H9 (cell line): ENCODE data around the gene KRT35. TPM values are rescaled to one million over a fixed set of nuclear protein-coding genes. Genes with fewer than 3 reads are reported as not detected.

Source experiments
- DNase-seq: peaks from one replicate; pipeline ENCODE4 v3.0.0-alpha.2; 2017
- H2AFZ ChIP-seq: one replicate; pipeline ENCODE4 v1.6.1; 2013; ENCODE audit warnings: mild to moderate bottlenecking, low read length, control low read depth, moderate library complexity
- H2AK5ac ChIP-seq: 2 replicates; pipeline ENCODE4 v1.6.1; 2013; ENCODE audit warnings: low read length, control low read depth, mixed read lengths; ENCODE audit not compliant: insufficient read length
- H2BK120ac ChIP-seq: one replicate; pipeline ENCODE4 v1.6.1; 2013; ENCODE audit warnings: low read depth, mild to moderate bottlenecking, low read length, control low read depth, inconsistent platforms; ENCODE audit not compliant: poor library complexity, severe bottlenecking
- H2BK12ac ChIP-seq: 2 replicates; pipeline ENCODE4 v1.6.1; 2013; ENCODE audit warnings: low read length, control low read depth, mixed read lengths, low read depth; ENCODE audit not compliant: insufficient read length
- H2BK15ac ChIP-seq: 2 replicates; pipeline ENCODE4 v1.6.1; 2013; ENCODE audit warnings: low read depth, low read length, control low read depth
- H2BK20ac ChIP-seq: one replicate; pipeline ENCODE4 v1.6.1; 2013; ENCODE audit warnings: low read depth, mild to moderate bottlenecking, low read length, control low read depth, inconsistent platforms; ENCODE audit not compliant: poor library complexity, severe bottlenecking
- H2BK5ac ChIP-seq: 2 replicates; pipeline ENCODE4 v1.6.1; 2013; ENCODE audit warnings: low read length, control low read depth, mixed read lengths; ENCODE audit not compliant: insufficient read length
- H3K14ac ChIP-seq: 2 replicates; pipeline ENCODE4 v1.6.1; 2013; ENCODE audit warnings: low read length, control low read depth; ENCODE audit not compliant: insufficient read depth
- H3K18ac ChIP-seq: 2 replicates; pipeline ENCODE4 v1.6.1; 2013; ENCODE audit warnings: low read depth, mild to moderate bottlenecking, mixed read lengths, low read length, control low read depth; ENCODE audit not compliant: insufficient read length
- H3K23ac ChIP-seq: 2 replicates; pipeline ENCODE4 v1.6.1; 2013; ENCODE audit warnings: low read length, control low read depth, mixed read lengths, low read depth; ENCODE audit not compliant: insufficient read length
- H3K23me2 ChIP-seq: 2 replicates; pipeline ENCODE4 v1.6.1; 2013; ENCODE audit warnings: low read depth, mild to moderate bottlenecking, mixed read lengths, low read length, control low read depth; ENCODE audit not compliant: insufficient read length, poor library complexity, severe bottlenecking
- H3K27ac ChIP-seq: 2 replicates; pipeline ENCODE4 v1.5.1; 2013; ENCODE audit warnings: low read length, control low read depth, mixed read lengths, low read depth; ENCODE audit not compliant: insufficient read length
- H3K27me3 ChIP-seq: 2 replicates; pipeline ENCODE4 v1.6.1; 2013; ENCODE audit warnings: low read length, control low read depth, inconsistent platforms; ENCODE audit not compliant: insufficient read depth
- H3K4ac ChIP-seq: 2 replicates; pipeline ENCODE4 v1.6.1; 2013; ENCODE audit warnings: low read depth, mild to moderate bottlenecking, control low read depth, inconsistent platforms, low read length, moderate library complexity
- H3K4me1 ChIP-seq: 2 replicates; pipeline ENCODE4 v1.6.1; 2013; ENCODE audit warnings: low read length, control low read depth, inconsistent platforms; ENCODE audit not compliant: insufficient read depth
- H3K4me2 ChIP-seq: 2 replicates; pipeline ENCODE4 v1.6.1; 2013; ENCODE audit warnings: low read length, control low read depth, mixed read lengths; ENCODE audit not compliant: insufficient read length, insufficient read depth
- H3K56ac ChIP-seq: 2 replicates; pipeline ENCODE4 v1.6.1; 2013; ENCODE audit warnings: low read depth, mild to moderate bottlenecking, mixed read lengths, low read length, control low read depth; ENCODE audit not compliant: insufficient read length
- H3K79me1 ChIP-seq: 2 replicates; pipeline ENCODE4 v1.6.1; 2013; ENCODE audit warnings: low read depth, mild to moderate bottlenecking, moderate library complexity, low read length, control low read depth, inconsistent platforms; ENCODE audit not compliant: insufficient read depth, poor library complexity, severe bottlenecking
- H3K79me2 ChIP-seq: 2 replicates; pipeline ENCODE4 v1.6.1; 2013; ENCODE audit warnings: low read length, control low read depth, inconsistent platforms; ENCODE audit not compliant: insufficient read depth
- H3K9ac ChIP-seq: 2 replicates; pipeline ENCODE4 v1.6.1; 2013; ENCODE audit warnings: low read length, control low read depth, mixed read lengths; ENCODE audit not compliant: insufficient read length; ENCODE audit errors: extremely low read depth
- H3K9me3 ChIP-seq: one replicate; pipeline ENCODE4 v1.6.1; 2013; ENCODE audit warnings: low read depth, low read length, inconsistent platforms; ENCODE audit not compliant: control insufficient read depth
- H3T11ph ChIP-seq: one replicate; pipeline ENCODE4 v1.6.1; 2013; ENCODE audit warnings: mild to moderate bottlenecking, low read length, control low read depth, inconsistent platforms
- H4K20me1 ChIP-seq: one replicate; pipeline ENCODE4 v1.6.1; 2013; ENCODE audit not compliant: control insufficient read depth, insufficient read length, insufficient read depth
- H4K5ac ChIP-seq: 2 replicates; pipeline ENCODE4 v1.6.1; 2013; ENCODE audit warnings: low read depth, mild to moderate bottlenecking, mixed read lengths, low read length, control low read depth; ENCODE audit not compliant: insufficient read length
- H4K8ac ChIP-seq: replicated peaks from 2 replicates; pipeline ENCODE4 v1.6.1; 2013; ENCODE audit warnings: low read length, control low read depth, mixed read lengths, low read depth; ENCODE audit not compliant: insufficient read length
- H4K91ac ChIP-seq: 2 replicates; pipeline ENCODE4 v1.6.1; 2013; ENCODE audit warnings: low read depth, mild to moderate bottlenecking, moderate library complexity, mixed read lengths, low read length, control low read depth; ENCODE audit not compliant: insufficient read length
- H3K27ac Mint-ChIP-seq, 3 experiments: 2 replicates in 2 of 3; 3 replicates in 1 of 3; pipeline ENCODE4 v1.8.0; 2020 to 2021; ENCODE audit warnings: mixed read lengths in 3 of 3, mild to moderate bottlenecking in 1 of 3, moderate library complexity in 1 of 3
- H3K27me3 Mint-ChIP-seq: 2 replicates; pipeline ENCODE4 v1.8.0; 2021; ENCODE audit warnings: low read depth, mild to moderate bottlenecking, moderate library complexity, mixed read lengths
- H3K36me3 Mint-ChIP-seq, 3 experiments: 2 replicates in 2 of 3; 3 replicates in 1 of 3; pipeline ENCODE4 v1.8.0; 2020 to 2021; ENCODE audit warnings: low read depth in 3 of 3, mixed read lengths in 3 of 3; ENCODE audit not compliant: insufficient read depth in 1 of 3
- H3K4me1 Mint-ChIP-seq, 2 experiments: 2 replicates each; pipeline ENCODE4 v1.8.0; 2020; ENCODE audit warnings: mixed read lengths in 2 of 2
- H3K4me3 Mint-ChIP-seq, 2 experiments: 2 replicates in 1 of 2; 3 replicates in 1 of 2; pipeline ENCODE4 v1.8.0; 2020 to 2021; ENCODE audit warnings: mild to moderate bottlenecking in 2 of 2, mixed read lengths in 2 of 2, moderate library complexity in 1 of 2
- H3K9me3 Mint-ChIP-seq, 2 experiments: 2 replicates in 1 of 2; 3 replicates in 1 of 2; pipeline ENCODE4 v1.8.0; 2020; ENCODE audit warnings: mild to moderate bottlenecking in 2 of 2, mixed read lengths in 2 of 2, moderate library complexity in 1 of 2
- CTCF ChIP-seq: fragments of 200-600 bp; sonication (generic); conservative IDR thresholded peaks from 3 replicates; pipeline ENCODE4 v1.8.0; 2021; ENCODE audit warnings: antibody characterized with exemption, mild to moderate bottlenecking
- WGBS: extraction: QIAGEN DNeasy Blood & Tissue Kit; methylation state at CpG from one replicate; pipeline ENCODE4 v1.1.7; 2013; ENCODE audit warnings: missing lambda C conversion rate, low lambda C conversion rate, mixed read lengths; ENCODE audit not compliant: insufficient read length; ENCODE audit errors: extremely low coverage; 5-methylcytosine and 5-hydroxymethylcytosine counted together
- total RNA-seq: library from RNA; stranded (reverse); gene quantifications from 2 replicates; pipeline ENCODE4 v1.2.1, GENCODE V29; 2021

The KRT35 gene
- total RNA-seq, 1 experiment from 2014 or later: not detected

- Histone ChIP-seq H3K27me3 (no peaks in the 10 kb centered on the region), H4K8ac (no peak overlapping the region), H4K5ac (no peak overlapping the region), H3K79me1 (no peaks in the 10 kb centered on the region), H2BK120ac (no peak overlapping the region), H3K23ac (no peak overlapping the region), H2AFZ (no peak overlapping the region), H3K23me2 (peaks cover 13% of the 10 kb centered on the region), H3K9me3 (no peaks in the 10 kb centered on the region), H4K91ac (no peak overlapping the region), H2BK20ac (no peak overlapping the region), H3T11ph (no peak overlapping the region), H2AK5ac (no peak overlapping the region), H3K14ac (no peak overlapping the region), H3K4me2 (no peak overlapping the region), H3K4me1 (no peaks in the 10 kb centered on the region), H2BK12ac (no peak overlapping the region), H3K56ac (no peak overlapping the region), H4K20me1 (no peaks in the 10 kb centered on the region), H3K4ac (no peak overlapping the region), H3K27ac (no peak overlapping the region), H3K18ac (no peak overlapping the region), H2BK5ac (no peak overlapping the region), H3K79me2 (peaks cover 4% of the 10 kb centered on the region; the same call in 1 of the 2 replicates), H2BK15ac (peak overlapping the region; percentile 92; the same call in 1 of the 2 replicates), H3K9ac (no peak overlapping the region)
- WGBS: no CpG with 5 or more reads among the region's 5 CpGs
- H3K4me1 Mint-ChIP-seq: peaks cover 30 to 33% of the 10 kb centered on the region in 2 experiments
- peak overlapping the region in 2 of 3 experiments; percentile 44 to 96; a peak in 4 of 7 replicates for H3K27ac Mint-ChIP-seq
- H3K36me3 Mint-ChIP-seq: peaks cover 14 to 24% (median 21%) of the 10 kb centered on the region in 3 experiments; a peak in 6 of 7 replicates
- DNase-seq: no peak
- H3K4me3 Mint-ChIP-seq: peak overlapping the region; percentile 88 to 94; a peak in 2 of 5 replicates
- TF ChIP-seq CTCF: no peak
- no peaks in the 10 kb centered on the region for H3K9me3 Mint-ChIP-seq
- H3K27me3 Mint-ChIP-seq: peaks cover 20% of the 10 kb centered on the region
Measured at GRCh38 chr17:41529491-41529915, 48.6 kb upstream of the KRT35 start.
